Measurements from ENCODE around the gene LILRB2. TPM values are rescaled to one million over a fixed set of nuclear protein-coding genes. Genes with fewer than 3 reads are reported as not detected.
"Not testable (repeated sequence)": the region's sequence is repeated elsewhere in the genome, so short reads cannot be mapped to it uniquely, and the experiment has no call there.

LILRB2 gene
- total RNA-seq, 2 donors from 2014 or later, result 1.5 to 6.3 TPM

- DNase-seq (no peak), ATAC-seq (no peak)
- peaks cover 18% of the 10 kb centered on the region for H3K27me3 Mint-ChIP-seq
- H3K36me3 Mint-ChIP-seq (ENCODE audit: low read depth), result peaks cover 3% of the 10 kb centered on the region
- no peaks in the 10 kb centered on the region for H3K9me3 ChIP-seq (ENCODE audit: control insufficient read depth, low read length, poor library complexity, severe bottlenecking)
- H3K4me3 Mint-ChIP-seq, result no peak overlapping the region
- peaks cover 3% of the 10 kb centered on the region for H3K4me1 Mint-ChIP-seq
- H3K27ac Mint-ChIP-seq, result no peak overlapping the region
Observed at GRCh38 chr19:54254195-54254906, 26.6 kb downstream of the LILRB2 start.

GRCh38 chr19:54253331-54254194, 27.3 kb downstream of the LILRB2 start:
- DNase-seq, result no peak
- Mint-ChIP-seq H3K27me3 (peaks cover 18% of the 10 kb centered on the region), H3K4me1 (peaks cover 3% of the 10 kb centered on the region), H3K36me3 (ENCODE audit: low read depth) (peaks cover 3% of the 10 kb centered on the region), H3K4me3 (no peak overlapping the region), H3K27ac (no peak overlapping the region)
- no peak for ATAC-seq
- H3K9me3 ChIP-seq (ENCODE audit: control insufficient read depth, low read length, poor library complexity, severe bottlenecking), result no peaks in the 10 kb centered on the region

DNA sequence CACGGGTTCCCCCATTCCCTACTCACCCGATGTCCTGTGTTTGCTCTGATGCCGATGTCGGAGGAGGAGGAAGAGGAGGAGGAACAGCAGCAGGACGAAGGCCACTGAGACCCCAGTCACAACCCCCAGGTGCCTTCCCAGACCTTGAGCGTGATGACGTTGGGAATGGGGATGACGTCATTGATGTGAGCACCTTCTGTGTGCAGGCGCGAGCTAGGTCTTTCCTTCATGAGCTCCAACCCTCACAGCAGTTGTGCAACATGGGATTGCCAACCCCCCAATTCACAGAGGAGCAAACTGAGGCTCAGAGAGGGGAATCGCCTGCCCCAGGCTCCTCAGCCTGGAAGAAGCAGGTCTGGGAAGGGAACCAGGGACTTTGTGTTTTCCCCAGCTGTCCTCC, 28.1 kb downstream of the LILRB2 start:
- H3K27me3 Mint-ChIP-seq, result peaks cover 17% of the 10 kb centered on the region
- no peak overlapping the region for H3K4me3 Mint-ChIP-seq
- H3K36me3 Mint-ChIP-seq (ENCODE audit: low read depth), result peaks cover 3% of the 10 kb centered on the region
- H3K27ac Mint-ChIP-seq, result no peak overlapping the region
- DNase-seq (no peak), ATAC-seq (no peak)
- peaks cover 9% of the 10 kb centered on the region for H3K4me1 Mint-ChIP-seq
- no peaks in the 10 kb centered on the region for H3K9me3 ChIP-seq (ENCODE audit: control insufficient read depth, low read length, poor library complexity, severe bottlenecking)

GRCh38 chr19:54252243-54252642, 28.7 kb downstream of the LILRB2 start:
- H3K27ac Mint-ChIP-seq, result no peak overlapping the region
- peaks cover 13% of the 10 kb centered on the region for H3K4me1 Mint-ChIP-seq
- peaks cover 12% of the 10 kb centered on the region for H3K27me3 Mint-ChIP-seq
- H3K9me3 ChIP-seq (ENCODE audit: control insufficient read depth, low read length, poor library complexity, severe bottlenecking), result no peaks in the 10 kb centered on the region
- ATAC-seq (no peak), DNase-seq (no peak)
- H3K4me3 Mint-ChIP-seq, result no peak overlapping the region
- H3K36me3 Mint-ChIP-seq (ENCODE audit: low read depth), result peaks cover 3% of the 10 kb centered on the region

- Mint-ChIP-seq H3K36me3 (ENCODE audit: low read depth) (no peaks in the 10 kb centered on the region), H3K27ac (peak overlapping the region; percentile 95), H3K4me3 (peak overlapping the region; percentile 90), H3K27me3 (no peaks in the 10 kb centered on the region), H3K4me1 (peaks cover 16% of the 10 kb centered on the region)
- DNase-seq, result no peak
- H3K9me3 ChIP-seq (ENCODE audit: control insufficient read depth, low read length, poor library complexity, severe bottlenecking), result no peaks in the 10 kb centered on the region
- peak; percentile 83 for ATAC-seq
Observed at GRCh38 chr19:54248016-54248601, 32.8 kb downstream of the LILRB2 start.

DNA sequence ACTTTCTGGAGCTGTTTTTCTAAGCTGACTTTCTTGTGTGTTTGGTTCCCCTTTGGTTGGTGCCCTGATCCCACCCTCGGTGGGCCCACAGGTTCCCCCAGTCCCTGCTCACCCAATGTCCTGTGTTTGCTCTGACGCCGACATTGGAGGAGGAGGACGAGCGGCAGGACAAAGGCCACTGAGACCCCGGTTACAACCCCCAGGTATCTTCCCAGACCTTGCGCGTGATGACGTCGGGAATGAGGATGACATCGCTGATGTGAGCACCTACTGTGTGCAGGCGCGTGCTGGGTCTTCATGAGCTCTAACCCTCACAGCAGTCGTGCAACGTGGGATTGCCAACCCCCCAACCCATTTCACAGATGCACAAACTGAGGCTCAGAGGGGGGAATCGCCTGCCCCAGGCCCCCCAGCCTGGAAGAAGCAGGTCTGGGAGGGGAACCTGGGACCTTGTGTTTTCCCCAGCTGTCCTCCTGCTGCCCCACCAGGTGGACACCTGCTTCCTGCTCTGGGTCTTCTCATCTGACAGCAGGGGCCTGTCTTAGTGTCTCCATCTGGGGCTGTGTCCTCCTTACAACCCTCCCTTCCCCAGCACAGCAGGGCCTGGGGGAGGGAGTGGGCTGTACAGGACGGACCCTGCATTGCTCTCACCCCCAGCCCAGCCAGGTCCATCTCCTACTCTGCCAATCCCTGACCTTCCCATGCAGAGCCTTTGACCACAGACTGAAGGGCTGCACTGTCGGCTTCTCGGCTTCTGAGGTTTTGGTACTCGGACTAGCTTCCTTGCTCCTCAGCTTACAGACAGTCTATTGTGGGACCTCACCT, 33.6 kb downstream of the LILRB2 start:
- no peaks in the 10 kb centered on the region for H3K9me3 ChIP-seq (ENCODE audit: control insufficient read depth, low read length, poor library complexity, severe bottlenecking)
- ATAC-seq (peak; percentile 6), DNase-seq (no peak)
- H3K27me3 Mint-ChIP-seq, result no peaks in the 10 kb centered on the region
- H3K27ac Mint-ChIP-seq, result peak overlapping the region; percentile 95
- H3K4me1 Mint-ChIP-seq, result peaks cover 19% of the 10 kb centered on the region
- H3K4me3 Mint-ChIP-seq, result peak overlapping the region; percentile 90
- H3K36me3 Mint-ChIP-seq (ENCODE audit: low read depth), result no peaks in the 10 kb centered on the region

- DNase-seq (no peak), ATAC-seq (no peak)
- no peaks in the 10 kb centered on the region for H3K9me3 ChIP-seq (ENCODE audit: control insufficient read depth, low read length, poor library complexity, severe bottlenecking)
- Mint-ChIP-seq H3K4me1 (peaks cover 19% of the 10 kb centered on the region), H3K27me3 (no peaks in the 10 kb centered on the region), H3K36me3 (ENCODE audit: low read depth) (no peaks in the 10 kb centered on the region), H3K27ac (no peak overlapping the region), H3K4me3 (no peak overlapping the region)
Observed at GRCh38 chr19:54245936-54246335, 35.0 kb downstream of the LILRB2 start.

- peaks cover 16% of the 10 kb centered on the region for H3K4me1 Mint-ChIP-seq
Observed at GRCh38 chr19:54243809-54244208, 37.1 kb downstream of the LILRB2 start.

GRCh38 chr19:54242646-54243045, 38.3 kb downstream of the LILRB2 start, which contains the start of gene LILRA6:
Gene LILRA6 (minus strand): TSS chr19:54242790.
- peak within 1 kb of the TSS; percentile 27 for H3K27ac Mint-ChIP-seq
- not testable (repeated sequence) for H3K9me3 ChIP-seq (ENCODE audit: control insufficient read depth, low read length, poor library complexity, severe bottlenecking); H3K27me3 Mint-ChIP-seq; DNase-seq; H3K36me3 Mint-ChIP-seq (ENCODE audit: low read depth); H3K4me1 Mint-ChIP-seq
- peak; percentile 60 for ATAC-seq
- peak within 1 kb of the TSS; percentile 19 for H3K4me3 Mint-ChIP-seq

More at GRCh38 chr19:54243809-54244208, 37.1 kb downstream of the LILRB2 start:
- not testable (repeated sequence) for DNase-seq; H3K36me3 Mint-ChIP-seq (ENCODE audit: low read depth); ATAC-seq; H3K27me3 Mint-ChIP-seq; H3K4me3 Mint-ChIP-seq; H3K27ac Mint-ChIP-seq; H3K9me3 ChIP-seq (ENCODE audit: control insufficient read depth, low read length, poor library complexity, severe bottlenecking)

GRCh38 chr19:54242234-54242633, 38.7 kb downstream of the LILRB2 start:
- DNase-seq; H3K4me1 Mint-ChIP-seq; H3K27me3 Mint-ChIP-seq; H3K36me3 Mint-ChIP-seq (ENCODE audit: low read depth); ATAC-seq; H3K9me3 ChIP-seq (ENCODE audit: control insufficient read depth, low read length, poor library complexity, severe bottlenecking): not testable (repeated sequence)
- peak overlapping the region; percentile 27 for H3K27ac Mint-ChIP-seq
- H3K4me3 Mint-ChIP-seq, result peak overlapping the region; percentile 19

DNA sequence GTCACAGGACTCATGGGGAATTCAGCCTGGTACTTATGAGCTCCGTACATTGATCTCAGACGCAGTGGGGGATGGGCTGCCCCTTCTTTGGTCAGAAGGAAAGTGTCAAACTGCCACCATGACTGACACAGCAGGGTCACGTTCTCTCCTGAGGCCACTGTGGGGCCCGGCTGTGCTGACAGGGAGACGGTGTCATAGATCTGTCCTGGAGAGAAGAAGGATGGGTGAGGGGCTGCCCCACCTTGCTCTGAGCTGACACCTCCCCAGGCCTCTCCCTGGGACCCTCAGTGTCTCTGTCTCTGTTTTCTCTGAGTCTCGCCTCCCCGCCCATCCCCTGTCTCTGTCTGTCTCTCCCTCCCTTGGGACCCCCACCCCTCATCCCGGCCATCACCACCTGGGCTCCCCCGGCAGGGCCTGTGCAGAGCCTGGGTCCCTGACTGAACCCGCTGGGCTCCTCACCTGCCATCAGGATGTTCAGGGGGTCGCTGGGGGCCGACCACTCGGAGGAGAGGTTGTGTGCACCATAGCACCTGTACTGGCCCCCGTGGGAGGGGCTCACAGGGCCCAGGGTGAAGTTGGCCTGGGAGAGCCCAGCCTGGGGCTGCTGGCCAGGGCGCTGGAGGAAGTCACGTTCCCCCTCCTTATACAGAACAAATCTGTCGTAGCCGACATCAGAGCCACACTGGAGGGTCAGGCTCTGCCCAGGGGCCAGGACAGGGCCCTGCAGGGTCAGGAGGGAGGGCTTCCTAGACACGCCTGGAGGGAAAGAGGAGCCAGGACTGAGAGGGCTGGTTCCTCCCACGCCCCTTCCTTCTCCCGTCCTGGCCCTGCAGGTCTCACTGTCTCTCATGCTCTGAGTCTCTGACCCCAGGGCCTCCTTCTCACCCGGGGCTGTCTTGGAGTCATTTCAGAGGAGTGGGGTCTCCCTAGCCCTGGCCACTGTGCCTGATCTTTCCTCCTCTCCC, 40.3 kb downstream of the LILRB2 start:
- not testable (repeated sequence) for ATAC-seq; DNase-seq; H3K27ac Mint-ChIP-seq; H3K4me1 Mint-ChIP-seq; H3K4me3 Mint-ChIP-seq; H3K27me3 Mint-ChIP-seq; H3K36me3 Mint-ChIP-seq (ENCODE audit: low read depth); H3K9me3 ChIP-seq (ENCODE audit: control insufficient read depth, low read length, poor library complexity, severe bottlenecking)
